K562 (cell line): Measurements from ENCODE around the gene FKBP8. TPM values are rescaled to one million over a fixed set of nuclear protein-coding genes. Genes with fewer than 3 reads are reported as not detected.

Experiments used
- ARHGAP35 ChIP-seq: fragments of 450-650 bp; IDR thresholded peaks from 2 replicates; pipeline ENCODE4 v1.6.1; 2018; ENCODE audit not compliant: partially characterized antibody
- CBFA2T3 ChIP-seq: fragments of 450-650 bp; IDR thresholded peaks from 2 replicates; pipeline ENCODE4 v1.6.1; 2017
- CC2D1A ChIP-seq: fragments of 450-650 bp; IDR thresholded peaks from 2 replicates; pipeline ENCODE4 v1.6.1; 2017; ENCODE audit warnings: mild to moderate bottlenecking
- CHD1 ChIP-seq: fragments of 200-600 bp; sonication (generic); IDR thresholded peaks from one replicate; pipeline ENCODE4 v1.6.1; 2012; ENCODE audit warnings: mild to moderate bottlenecking, moderate library complexity, low read length, inconsistent platforms
- DPF2 ChIP-seq: fragments of 450-650 bp; IDR thresholded peaks from 2 replicates; pipeline ENCODE4 v1.6.1; 2016
- ESRRB ChIP-seq: fragments of 250-450 bp; sonication (Bioruptor Pico); IDR thresholded peaks from 2 replicates; pipeline ENCODE4 v1.5.0; 2020; ENCODE audit warnings: mild to moderate bottlenecking, moderate library complexity, borderline replicate concordance
- HNRNPL ChIP-seq: fragments of 200-400 bp; formaldehyde crosslinking; IDR thresholded peaks from 2 replicates; pipeline ENCODE4 v1.6.1; 2017; ENCODE audit warnings: low read depth, mild to moderate bottlenecking, low read length
- HSF4 ChIP-seq: fragments of 250-450 bp; sonication (Bioruptor Pico); IDR thresholded peaks from 2 replicates; pipeline ENCODE4 v2.1.2; 2022; ENCODE audit warnings: mild to moderate bottlenecking, moderate library complexity, borderline replicate concordance
- MCM3 ChIP-seq: fragments of 450-650 bp; IDR thresholded peaks from 2 replicates; pipeline ENCODE4 v1.6.1; 2016
- NR3C1 ChIP-seq: sonication (generic); formaldehyde crosslinking; IDR thresholded peaks from 2 replicates; pipeline ENCODE4 v1.8.1; 2022; ENCODE audit warnings: missing genetic modification reagents
- PML ChIP-seq: IDR thresholded peaks from 2 replicates; pipeline ENCODE4 v1.6.1; 2012; ENCODE audit warnings: low read length, inconsistent platforms
- POU5F1 ChIP-seq: fragments of 150-350 bp; IDR thresholded peaks from 2 replicates; pipeline ENCODE4 v1.6.1; 2014; ENCODE audit warnings: borderline replicate concordance, low read length, low read depth, mild to moderate bottlenecking; ENCODE audit not compliant: partially characterized antibody
- SAP30 ChIP-seq: fragments of 200-600 bp; sonication (generic); IDR thresholded peaks from 2 replicates; pipeline ENCODE4 v1.6.1; 2012; ENCODE audit warnings: borderline replicate concordance, low read depth, mild to moderate bottlenecking, moderate library complexity, low read length, control low read depth, inconsistent platforms; ENCODE audit not compliant: insufficient read depth, poor library complexity, severe bottlenecking
- SIN3A ChIP-seq, 2 experiments: fragments of 150-350 bp in 1 of 2; IDR thresholded peaks; 2 replicates each; pipeline ENCODE4 v1.6.1; 2011 to 2016; ENCODE audit warnings: borderline replicate concordance in 2 of 2, low read depth in 2 of 2, low read length in 2 of 2, mild to moderate bottlenecking in 2 of 2, moderate library complexity in 2 of 2; ENCODE audit not compliant: control insufficient read depth in 1 of 2
- SMARCA5 ChIP-seq: fragments of 450-650 bp; IDR thresholded peaks from 2 replicates; pipeline ENCODE4 v1.6.1; 2016
- SRSF3 ChIP-seq: fragments of 200-400 bp; formaldehyde crosslinking; IDR thresholded peaks from 2 replicates; pipeline ENCODE4 v1.6.1; 2016; ENCODE audit warnings: mild to moderate bottlenecking, low read length, moderate library complexity; ENCODE audit not compliant: insufficient read depth
- ZC3H11A ChIP-seq: IDR thresholded peaks from 2 replicates; pipeline ENCODE4 v1.6.1; 2012; ENCODE audit warnings: low read depth, low read length, improper control_type of control experiment
- ZC3H8 ChIP-seq: fragments of 450-650 bp; IDR thresholded peaks from 2 replicates; pipeline ENCODE4 v1.6.1; 2017
- ZNF253 ChIP-seq: fragments of 250-450 bp; sonication (Bioruptor Pico); conservative IDR thresholded peaks from 2 replicates; pipeline ENCODE4 v1.6.1; 2021; ENCODE audit warnings: mild to moderate bottlenecking
- ZNF408 ChIP-seq: fragments of 250-450 bp; sonication (Bioruptor Pico); IDR thresholded peaks from 2 replicates; pipeline ENCODE4 v1.4.0; 2020; ENCODE audit warnings: low read depth, mild to moderate bottlenecking, moderate library complexity
- polyA plus RNA-seq, 8 experiments: library from polyadenylated mRNA; depleted of rRNA in 4 of 8; stranded (reverse) in 5 of 8; unstranded in 3 of 8; fragments of >200 nt; fragmentation: Nextera tagmentation in 2 of 8; fragmentation: Illumina TruSeq in 1 of 8; extraction: Ambion mirVana in 2 of 8; extraction: Trizol in 1 of 8; gene quantifications; 2 replicates each; pipeline versions ENCODE4 v1.2.1 to v1.2.3, GENCODE V29; 2011 to 2014; ENCODE audit warnings: inconsistent platforms in 1 of 8, missing spikeins in 1 of 8
- total RNA-seq, 7 experiments: library from RNA; depleted of rRNA in 6 of 7; stranded (reverse); fragments of >200 nt in 6 of 7; fragmentation: Illumina TruSeq in 2 of 7; extraction: Trizol in 2 of 7; gene quantifications; 2 replicates each; pipeline versions ENCODE4 v1.2.1 to v1.2.3, GENCODE V29; 2011 to 2021; ENCODE audit warnings: low replicate concordance in 1 of 7
- TF ChIP-seq, protein P1 (sequence below): sonication (generic); formaldehyde crosslinking; IDR thresholded peaks from 2 replicates; pipeline ENCODE4 v1.8.0; 2022; ENCODE audit warnings: mild to moderate bottlenecking, missing genetic modification reagents
- TF ChIP-seq, protein P2 (sequence below): sonication (generic); formaldehyde crosslinking; IDR thresholded peaks from 2 replicates; pipeline ENCODE4 v1.8.0; 2022; ENCODE audit warnings: mild to moderate bottlenecking, missing genetic modification reagents
- TF ChIP-seq, protein P3 (sequence below): IDR thresholded peaks from 2 replicates; pipeline ENCODE4 v1.6.1; 2011; ENCODE audit warnings: borderline replicate concordance, low read depth, mild to moderate bottlenecking, moderate library complexity, low read length; ENCODE audit not compliant: insufficient read depth, poor library complexity, severe bottlenecking

The FKBP8 gene
- total and polyA plus RNA-seq, 9 of the 15 experiments (the other 6 are each of a cell fraction or from before 2014, with no cell fraction given), result 0.46 to 236 (median 104) TPM

DNA sequence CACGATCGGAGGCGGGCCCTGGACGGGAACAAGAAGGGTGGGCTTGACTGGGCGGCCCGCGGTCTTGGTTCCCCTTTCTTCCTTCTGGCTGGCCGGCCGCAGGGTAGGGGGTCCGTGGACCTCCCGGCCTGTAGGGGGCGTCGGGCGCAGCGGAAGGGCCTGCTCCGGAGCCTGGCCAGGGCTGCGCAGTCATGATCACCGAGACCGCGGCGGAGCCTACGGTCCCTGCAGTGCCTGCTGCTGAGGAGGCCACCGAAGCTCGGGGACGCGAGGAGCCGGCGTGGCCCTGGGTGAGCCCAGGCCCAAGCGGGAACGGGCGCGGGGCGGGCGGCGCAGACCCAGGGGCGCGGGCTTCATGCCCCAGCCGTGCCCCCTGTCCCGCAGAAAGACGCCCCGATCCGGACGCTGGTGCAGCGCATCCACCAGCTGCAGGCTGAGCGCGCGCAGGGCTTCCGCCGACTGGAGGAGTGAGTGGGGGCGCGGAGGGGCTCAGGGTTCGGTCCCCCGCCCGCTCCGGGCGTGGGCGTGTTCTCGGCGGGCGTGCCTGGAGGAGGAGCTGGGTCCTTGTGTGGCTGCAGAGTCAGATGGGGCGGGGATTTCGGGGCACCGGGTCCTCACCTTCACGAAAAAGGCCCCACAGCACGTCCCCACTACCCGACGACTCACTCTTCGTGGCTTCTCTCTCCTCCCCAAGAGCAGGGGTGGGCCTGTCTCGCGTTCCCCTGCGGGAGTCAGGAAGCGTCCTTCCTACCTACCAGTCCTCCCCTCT lies 45.4 kb upstream of the FKBP8 start, which contains the start of gene REX1BD (continued):
- TF ChIP-seq CHD1 (peak; percentile 92), ESRRB (CRISPR knock-in tag) (no peak), MCM3 (no peak), CBFA2T3 (no peak; the same call in 1 of the 2 replicates), ZC3H11A (no peak), SAP30 (no peak), CC2D1A (peak; percentile 92), SMARCA5 (peak; percentile 99), POU5F1 (no peak), ZC3H8 (peak; percentile 77; the same call in 1 of the 2 replicates), NR3C1 (CRISPR knock-in tag) (no peak), DPF2 (peak; percentile 57; the same call in 1 of the 2 replicates), SRSF3 (no peak), HSF4 (CRISPR knock-in tag) (no peak), HNRNPL (peak; percentile 87), SIN3A (IDR thresholded peaks at IDR 0.05; ENCODE audit: borderline replicate concordance in 2 of 2, control insufficient read depth in 1 of 2, low read depth in 2 of 2, low read length in 2 of 2) (peak in 1 of 2 experiments; percentile 40; a peak in 2 of 4 replicates), PML (peak; percentile 63), ZNF253 (CRISPR knock-in tag) (no peak), ARHGAP35 (no peak), ZNF408 (CRISPR knock-in tag) (no peak)
- TF ChIP-seq, protein P1, sequence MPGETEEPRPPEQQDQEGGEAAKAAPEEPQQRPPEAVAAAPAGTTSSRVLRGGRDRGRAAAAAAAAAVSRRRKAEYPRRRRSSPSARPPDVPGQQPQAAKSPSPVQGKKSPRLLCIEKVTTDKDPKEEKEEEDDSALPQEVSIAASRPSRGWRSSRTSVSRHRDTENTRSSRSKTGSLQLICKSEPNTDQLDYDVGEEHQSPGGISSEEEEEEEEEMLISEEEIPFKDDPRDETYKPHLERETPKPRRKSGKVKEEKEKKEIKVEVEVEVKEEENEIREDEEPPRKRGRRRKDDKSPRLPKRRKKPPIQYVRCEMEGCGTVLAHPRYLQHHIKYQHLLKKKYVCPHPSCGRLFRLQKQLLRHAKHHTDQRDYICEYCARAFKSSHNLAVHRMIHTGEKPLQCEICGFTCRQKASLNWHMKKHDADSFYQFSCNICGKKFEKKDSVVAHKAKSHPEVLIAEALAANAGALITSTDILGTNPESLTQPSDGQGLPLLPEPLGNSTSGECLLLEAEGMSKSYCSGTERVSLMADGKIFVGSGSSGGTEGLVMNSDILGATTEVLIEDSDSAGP, result 0 out of 2 replicates have a peak, but pooled peaks have one; percentile 70
- TF ChIP-seq, protein P2, sequence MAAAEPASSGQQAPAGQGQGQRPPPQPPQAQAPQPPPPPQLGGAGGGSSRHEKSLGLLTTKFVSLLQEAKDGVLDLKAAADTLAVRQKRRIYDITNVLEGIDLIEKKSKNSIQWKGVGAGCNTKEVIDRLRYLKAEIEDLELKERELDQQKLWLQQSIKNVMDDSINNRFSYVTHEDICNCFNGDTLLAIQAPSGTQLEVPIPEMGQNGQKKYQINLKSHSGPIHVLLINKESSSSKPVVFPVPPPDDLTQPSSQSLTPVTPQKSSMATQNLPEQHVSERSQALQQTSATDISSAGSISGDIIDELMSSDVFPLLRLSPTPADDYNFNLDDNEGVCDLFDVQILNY (CRISPR knock-in tag), result peak; percentile 74; the same call in 1 of the 2 replicates
- TF ChIP-seq, protein P3, sequence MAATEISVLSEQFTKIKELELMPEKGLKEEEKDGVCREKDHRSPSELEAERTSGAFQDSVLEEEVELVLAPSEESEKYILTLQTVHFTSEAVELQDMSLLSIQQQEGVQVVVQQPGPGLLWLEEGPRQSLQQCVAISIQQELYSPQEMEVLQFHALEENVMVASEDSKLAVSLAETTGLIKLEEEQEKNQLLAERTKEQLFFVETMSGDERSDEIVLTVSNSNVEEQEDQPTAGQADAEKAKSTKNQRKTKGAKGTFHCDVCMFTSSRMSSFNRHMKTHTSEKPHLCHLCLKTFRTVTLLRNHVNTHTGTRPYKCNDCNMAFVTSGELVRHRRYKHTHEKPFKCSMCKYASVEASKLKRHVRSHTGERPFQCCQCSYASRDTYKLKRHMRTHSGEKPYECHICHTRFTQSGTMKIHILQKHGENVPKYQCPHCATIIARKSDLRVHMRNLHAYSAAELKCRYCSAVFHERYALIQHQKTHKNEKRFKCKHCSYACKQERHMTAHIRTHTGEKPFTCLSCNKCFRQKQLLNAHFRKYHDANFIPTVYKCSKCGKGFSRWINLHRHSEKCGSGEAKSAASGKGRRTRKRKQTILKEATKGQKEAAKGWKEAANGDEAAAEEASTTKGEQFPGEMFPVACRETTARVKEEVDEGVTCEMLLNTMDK, result peak; percentile 98
